OCI-LY7 (cell line): ENCODE data around the gene TCERG1L.

ENCODE experiments used
- CTCF ChIP-seq: fragments of 200-600 bp; sonication (generic); conservative IDR thresholded peaks from 2 replicates; pipeline ENCODE4 v1.5.1; 2014; ENCODE audit warnings: mild to moderate bottlenecking, antibody characterized with exemption, low read length, moderate library complexity, mixed read lengths
- EZH2phosphoT487 ChIP-seq: fragments of 200-600 bp; sonication (generic); IDR thresholded peaks from 2 replicates; pipeline ENCODE4 v1.6.1; 2018; ENCODE audit warnings: low read depth, borderline replicate concordance, mild to moderate bottlenecking, mixed run types, antibody characterized with exemption, low read length, moderate library complexity, mixed read lengths

- TF ChIP-seq EZH2phosphoT487 (no peak), CTCF (no peak)
Measured at GRCh38 chr10:131272897-131273451, 38.5 kb downstream of the TCERG1L start.
